Cardiac fibroblast (primary cell): ENCODE results near the gene DUSP10.

Experiments
- DNase-seq, 2 donors: peaks; one replicate each; pipeline versions ENCODE4 v3.0.0 to v3.0.0-alpha.2; 2010; ENCODE audit warnings: low read depth in 2 of 2
- H3K4me3 ChIP-seq, 2 donors: replicated peaks in 1 of 2; 1 replicate in 1 of 2; 2 replicates in 1 of 2; pipeline ENCODE4 v1.5.1; 2011; ENCODE audit warnings: low read depth in 2 of 2, low read length in 2 of 2, mild to moderate bottlenecking in 2 of 2, moderate library complexity in 1 of 2
- TF ChIP-seq, protein P1 (sequence below): IDR thresholded peaks from one replicate; pipeline ENCODE4 v1.5.1; 2011; ENCODE audit warnings: low read depth, mild to moderate bottlenecking, low read length, inconsistent platforms

The DUSP10 gene

DNA sequence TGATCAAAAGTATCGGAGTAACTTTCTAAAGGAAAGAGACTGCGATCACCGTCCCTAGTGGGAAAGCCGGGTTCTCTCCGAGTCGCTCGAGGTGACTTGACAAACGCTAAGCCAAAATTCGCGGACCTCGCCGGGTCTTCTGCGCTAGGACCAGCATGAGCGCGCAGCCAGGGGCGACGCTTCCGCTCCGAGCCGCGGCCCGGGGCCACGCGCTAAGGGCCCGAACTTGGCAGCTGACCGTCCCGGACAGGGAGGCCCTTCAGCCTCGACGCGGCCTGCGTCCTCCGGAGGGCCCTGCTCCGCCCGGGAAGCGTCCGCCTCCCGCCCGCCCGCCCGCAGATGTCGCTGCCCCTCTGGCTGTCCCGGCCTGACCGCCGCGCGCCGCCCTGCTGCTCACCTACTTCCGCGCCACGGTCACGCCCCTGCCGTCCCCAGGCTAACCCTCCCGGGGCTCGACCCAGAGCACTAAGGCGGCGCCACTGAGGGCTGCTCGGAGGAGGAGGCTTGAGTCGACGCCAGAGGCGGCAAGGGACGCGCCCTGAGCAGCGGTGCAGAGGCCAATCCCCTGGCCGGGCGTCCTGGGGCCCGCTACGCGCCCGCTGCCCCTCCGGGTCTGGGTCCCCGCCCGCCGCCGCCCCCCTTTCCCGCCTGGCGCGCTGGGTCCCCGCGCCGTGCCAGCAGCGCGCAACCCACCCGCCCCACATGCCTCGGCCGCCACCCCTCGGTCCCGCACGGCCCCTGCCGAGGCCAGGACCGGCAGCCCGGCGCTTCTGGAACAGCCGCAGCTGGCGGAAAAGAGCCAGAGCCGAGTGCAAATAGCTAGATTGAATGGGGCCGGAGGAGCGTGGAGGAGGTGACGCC lies 896 bp upstream of the DUSP10 start:
- peak overlapping the region; percentile 61 to 62 for H3K4me3 ChIP-seq
- peak; percentile 76 to 77 for DNase-seq
- TF ChIP-seq, protein P1, sequence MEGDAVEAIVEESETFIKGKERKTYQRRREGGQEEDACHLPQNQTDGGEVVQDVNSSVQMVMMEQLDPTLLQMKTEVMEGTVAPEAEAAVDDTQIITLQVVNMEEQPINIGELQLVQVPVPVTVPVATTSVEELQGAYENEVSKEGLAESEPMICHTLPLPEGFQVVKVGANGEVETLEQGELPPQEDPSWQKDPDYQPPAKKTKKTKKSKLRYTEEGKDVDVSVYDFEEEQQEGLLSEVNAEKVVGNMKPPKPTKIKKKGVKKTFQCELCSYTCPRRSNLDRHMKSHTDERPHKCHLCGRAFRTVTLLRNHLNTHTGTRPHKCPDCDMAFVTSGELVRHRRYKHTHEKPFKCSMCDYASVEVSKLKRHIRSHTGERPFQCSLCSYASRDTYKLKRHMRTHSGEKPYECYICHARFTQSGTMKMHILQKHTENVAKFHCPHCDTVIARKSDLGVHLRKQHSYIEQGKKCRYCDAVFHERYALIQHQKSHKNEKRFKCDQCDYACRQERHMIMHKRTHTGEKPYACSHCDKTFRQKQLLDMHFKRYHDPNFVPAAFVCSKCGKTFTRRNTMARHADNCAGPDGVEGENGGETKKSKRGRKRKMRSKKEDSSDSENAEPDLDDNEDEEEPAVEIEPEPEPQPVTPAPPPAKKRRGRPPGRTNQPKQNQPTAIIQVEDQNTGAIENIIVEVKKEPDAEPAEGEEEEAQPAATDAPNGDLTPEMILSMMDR: no peak

DNA sequence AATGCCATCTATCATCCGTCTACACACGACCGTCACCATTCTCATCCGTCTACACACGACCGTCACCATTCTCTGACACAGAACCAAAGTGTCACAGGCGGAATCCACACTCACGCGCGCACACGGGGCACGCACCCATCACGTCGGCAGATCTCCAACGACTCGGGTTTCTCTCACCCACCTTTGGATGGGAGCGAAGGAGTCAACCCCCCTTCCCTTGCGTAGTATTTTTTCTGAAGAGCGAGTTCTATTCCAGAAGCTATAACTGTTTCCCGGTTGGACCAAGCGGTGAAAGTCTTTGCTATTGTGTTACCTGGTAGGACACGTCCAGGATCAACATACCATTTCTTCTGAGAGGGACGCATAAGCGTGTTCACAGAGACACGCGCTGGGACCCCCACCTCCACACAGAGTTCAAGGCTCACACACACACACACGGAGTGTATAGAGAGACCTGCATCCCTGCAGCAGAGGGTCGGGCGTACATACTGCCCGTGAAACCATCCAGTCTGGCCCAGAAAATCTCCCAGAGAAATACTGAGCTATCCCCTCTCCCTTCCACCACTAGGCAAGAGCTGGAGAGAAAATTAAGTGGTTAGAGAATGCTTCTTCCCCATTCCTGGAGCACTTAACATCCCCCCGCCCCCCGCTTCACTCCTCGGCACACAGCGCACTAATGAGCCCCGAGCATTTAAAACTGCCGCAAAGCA lies 741 bp downstream of the DUSP10 start:
- H3K4me3 ChIP-seq: peak overlapping the region; percentile 75 to 77
- DNase-seq: peak in 1 of 2 donors; percentile 48
- TF ChIP-seq, protein P1: no peak

DNA sequence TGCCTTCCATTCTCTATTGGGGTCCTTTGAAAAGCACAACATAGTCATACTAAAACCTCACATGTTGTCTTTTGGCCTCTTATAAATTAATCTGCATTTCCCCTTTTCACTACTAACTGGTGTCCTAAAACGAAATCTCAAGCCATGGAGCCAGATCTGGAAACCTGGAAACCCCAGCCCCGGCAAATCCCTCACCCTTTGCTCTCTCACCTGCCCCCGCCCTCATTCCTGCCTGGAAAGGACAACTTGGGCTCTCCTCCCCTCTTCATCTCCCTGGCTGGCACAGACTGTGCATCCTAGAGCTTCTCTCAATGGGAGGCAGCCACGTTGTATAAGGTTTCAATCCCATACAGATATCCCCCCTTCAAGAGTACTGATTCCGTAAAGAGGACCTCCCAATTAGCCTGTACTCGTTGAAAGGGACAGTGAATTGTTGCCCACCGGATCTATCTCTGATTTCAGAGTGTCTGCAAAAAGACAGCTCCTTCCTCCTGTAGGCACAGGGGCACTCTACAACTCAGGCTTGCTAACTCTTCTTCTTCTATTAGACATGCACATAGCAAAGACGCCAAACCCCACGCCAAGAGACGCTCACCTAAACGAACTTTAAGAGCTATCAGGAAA lies 1.4 kb downstream of the DUSP10 start:
- TF ChIP-seq, protein P1: no peak
- DNase-seq: peak; percentile 20 to 26
- peak overlapping the region; percentile 75 to 77 for H3K4me3 ChIP-seq

DNA sequence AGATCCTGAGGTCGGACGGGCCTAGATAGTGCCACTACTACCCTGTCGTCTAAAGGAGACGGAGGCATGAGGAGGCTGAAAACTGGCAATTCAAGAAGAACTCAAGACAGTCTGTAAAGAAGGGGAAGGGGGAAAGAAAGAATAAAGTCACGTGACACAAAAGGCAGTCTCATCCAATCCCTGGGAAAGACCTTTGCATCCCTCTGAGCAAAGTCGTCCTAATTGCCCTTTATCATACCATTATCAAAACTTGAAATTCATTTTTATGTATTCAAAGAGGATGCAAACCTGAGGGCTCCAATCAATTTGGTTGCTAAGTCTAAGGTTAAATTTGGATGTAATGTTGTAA lies 2.2 kb downstream of the DUSP10 start:
- TF ChIP-seq, protein P1: no peak
- no peak for DNase-seq
- no peak overlapping the region for H3K4me3 ChIP-seq

DNA sequence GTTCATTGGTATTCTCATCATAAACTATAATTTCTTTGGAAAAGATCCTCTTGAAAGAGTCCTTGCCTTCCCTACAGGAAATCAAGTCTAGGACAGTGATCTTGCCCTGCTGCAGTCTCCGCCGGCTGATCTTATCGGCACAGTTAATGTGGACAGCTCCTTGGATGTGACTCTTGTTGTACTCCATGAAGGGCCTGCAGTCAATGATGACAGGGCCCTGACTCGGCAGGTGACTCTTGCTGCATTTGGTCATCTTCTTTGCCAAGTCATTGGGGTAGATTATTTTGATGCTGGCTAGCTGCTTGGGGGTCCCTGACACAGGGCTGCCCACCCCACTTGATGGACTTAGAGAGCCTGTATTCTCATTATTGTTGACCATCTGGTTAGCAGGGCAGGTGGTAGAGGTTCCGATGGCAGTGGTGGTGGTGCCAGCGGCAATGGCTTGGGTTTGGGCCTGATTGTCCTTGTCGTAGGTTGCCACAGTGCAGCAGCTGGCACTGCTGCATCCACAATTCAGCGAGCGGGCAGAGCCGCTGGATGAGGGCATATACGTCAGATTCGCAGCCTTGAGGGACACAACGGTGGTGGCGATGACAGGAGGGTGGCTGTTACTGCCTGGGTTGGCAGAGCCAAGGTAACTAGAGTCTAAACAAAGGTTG lies 2.7 kb downstream of the DUSP10 start:
- H3K4me3 ChIP-seq: no peak overlapping the region
- TF ChIP-seq, protein P1: no peak
- DNase-seq: no peak

DNA sequence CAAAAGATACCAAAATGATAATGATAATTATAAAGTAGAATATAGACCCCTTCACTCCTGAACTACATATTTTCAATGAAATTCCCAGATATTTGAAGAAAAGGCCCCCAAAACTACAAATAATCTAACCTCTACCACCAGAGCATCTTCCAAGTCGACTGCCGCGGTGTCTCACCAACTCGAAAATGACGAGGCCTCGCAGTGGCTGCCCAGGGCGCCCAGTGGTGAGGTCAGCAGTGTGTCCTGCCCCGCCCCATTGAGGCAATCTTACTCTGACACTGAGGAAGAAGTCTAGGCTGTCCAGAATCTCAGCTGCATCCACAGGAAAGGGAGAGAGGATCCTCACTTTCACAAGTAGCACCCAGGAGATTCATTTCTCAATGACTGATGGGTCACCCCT lies 5.2 kb downstream of the DUSP10 start:
- H3K4me3 ChIP-seq: no peak overlapping the region
- TF ChIP-seq, protein P1: no peak
- no peak for DNase-seq
